GM08714 (cell line): ENCODE measurements around the gene CYTH2.

ENCODE experiments used
- H3K4me3 ChIP-seq: fragments of 200-500 bp; sonication (Bioruptor generic); 2 replicates; pipeline ENCODE4 v1.5.1; 2014; ENCODE audit warnings: mild to moderate bottlenecking, low read length, inconsistent platforms
- ZNF274 ChIP-seq: IDR thresholded peaks from 2 replicates; pipeline ENCODE4 v1.6.1; 2012; ENCODE audit warnings: mild to moderate bottlenecking, low read depth, low read length

CYTH2 gene

GRCh38 chr19:48489608-48490216 is 20.5 kb downstream of the CYTH2 start:
- H3K4me3 ChIP-seq = no peak overlapping the region

GRCh38 chr19:48490981-48491792 is 22.0 kb downstream of the CYTH2 start:
- TF ChIP-seq ZNF274 = no peak
- H3K4me3 ChIP-seq = no peak overlapping the region

More at GRCh38 chr19:48489608-48490216, 20.5 kb downstream of the CYTH2 start:
- no peak for TF ChIP-seq ZNF274

GRCh38 chr19:48491793-48492123 is 22.6 kb downstream of the CYTH2 start:
- no peak overlapping the region for H3K4me3 ChIP-seq
- TF ChIP-seq ZNF274 = no peak

- no peak overlapping the region for H3K4me3 ChIP-seq
- TF ChIP-seq ZNF274 = no peak
Observed at GRCh38 chr19:48492925-48493717, 24.0 kb downstream of the CYTH2 start.

- TF ChIP-seq ZNF274 = no peak
- H3K4me3 ChIP-seq = no peak overlapping the region
Observed at GRCh38 chr19:48493718-48494401, 24.7 kb downstream of the CYTH2 start.

- no peak for TF ChIP-seq ZNF274
Observed at GRCh38 chr19:48495396-48495795, 26.2 kb downstream of the CYTH2 start.

GRCh38 chr19:48496959-48497727 is 28.0 kb downstream of the CYTH2 start:
- no peak overlapping the region for H3K4me3 ChIP-seq
- TF ChIP-seq ZNF274 = no peak

More at GRCh38 chr19:48495396-48495795, 26.2 kb downstream of the CYTH2 start:
- H3K4me3 ChIP-seq = no peak overlapping the region

- no peak overlapping the region for H3K4me3 ChIP-seq
Observed at GRCh38 chr19:48497728-48498594, 28.8 kb downstream of the CYTH2 start.

GRCh38 chr19:48498595-48499311 is 29.6 kb downstream of the CYTH2 start:
- H3K4me3 ChIP-seq = no peak overlapping the region
- no peak for TF ChIP-seq ZNF274

More at GRCh38 chr19:48497728-48498594, 28.8 kb downstream of the CYTH2 start:
- TF ChIP-seq ZNF274 = no peak

GRCh38 chr19:48499316-48500090 is 30.3 kb downstream of the CYTH2 start:
- H3K4me3 ChIP-seq = no peak overlapping the region
- TF ChIP-seq ZNF274 = no peak

- no peak overlapping the region for H3K4me3 ChIP-seq
Observed at GRCh38 chr19:48500830-48501493, 31.8 kb downstream of the CYTH2 start.

More at GRCh38 chr19:48500830-48501493, 31.8 kb downstream of the CYTH2 start:
- TF ChIP-seq ZNF274 = no peak
